Nephron progenitor cell (in vitro differentiated cells): Measurements from ENCODE around the gene BIRC7.

Source experiments
- DNase-seq: peaks from one replicate; pipeline ENCODE4 v3.0.0; 2021
- H3K27ac Mint-ChIP-seq: 2 replicates; pipeline ENCODE4 v1.8.0; 2021; ENCODE audit warnings: mild to moderate bottlenecking, moderate library complexity, mixed read lengths
- H3K27me3 Mint-ChIP-seq: 2 replicates; pipeline ENCODE4 v1.8.0; 2021; ENCODE audit warnings: mild to moderate bottlenecking, low read depth, mixed read lengths; ENCODE audit not compliant: poor library complexity
- H3K36me3 Mint-ChIP-seq: 2 replicates; pipeline ENCODE4 v1.8.0; 2021; ENCODE audit warnings: low read depth, mixed read lengths
- H3K4me1 Mint-ChIP-seq: 2 replicates; pipeline ENCODE4 v1.8.0; 2021; ENCODE audit warnings: mixed read lengths
- H3K4me3 Mint-ChIP-seq: 2 replicates; pipeline ENCODE4 v1.8.0; 2021; ENCODE audit warnings: mild to moderate bottlenecking, moderate library complexity, mixed read lengths
- H3K9me3 Mint-ChIP-seq: 2 replicates; pipeline ENCODE4 v1.8.0; 2021; ENCODE audit warnings: mild to moderate bottlenecking, moderate library complexity, mixed read lengths
- CTCF ChIP-seq: fragments of 200-600 bp; sonication (generic); IDR thresholded peaks from 2 replicates; pipeline ENCODE4 v1.5.0; 2021; ENCODE audit warnings: antibody characterized with exemption

The BIRC7 gene

DNA sequence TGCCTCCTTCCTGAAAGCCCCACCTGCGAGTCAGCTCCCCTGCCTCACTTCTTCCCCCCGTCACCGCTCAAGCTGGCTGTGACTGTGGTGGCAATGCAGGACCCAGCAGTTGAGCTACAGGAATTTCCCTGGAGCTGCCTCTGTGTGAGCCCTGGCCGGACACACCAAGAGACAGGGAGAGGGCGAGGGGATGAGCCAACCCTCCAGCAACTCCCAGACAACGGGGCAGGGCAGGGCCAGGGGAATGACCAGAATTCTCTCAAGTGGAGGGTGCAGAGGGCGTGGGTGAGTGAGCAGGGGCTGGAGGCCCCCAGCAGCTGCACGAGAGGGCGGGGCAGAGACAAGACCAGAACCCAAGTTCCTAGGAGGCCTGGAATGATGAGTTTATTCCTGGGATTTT, 32.0 kb downstream of the BIRC7 start:
- Mint-ChIP-seq H3K36me3 (peaks cover 10% of the 10 kb centered on the region), H3K9me3 (no peaks in the 10 kb centered on the region), H3K27ac (peak overlapping the region; percentile 93), H3K4me1 (peaks cover 80% of the 10 kb centered on the region), H3K27me3 (no peaks in the 10 kb centered on the region), H3K4me3 (peak overlapping the region; percentile 43)
- no peak for DNase-seq
- no peak for TF ChIP-seq CTCF

- Mint-ChIP-seq H3K9me3 (no peaks in the 10 kb centered on the region), H3K27me3 (no peaks in the 10 kb centered on the region), H3K4me1 (peaks cover 75% of the 10 kb centered on the region), H3K36me3 (peaks cover 10% of the 10 kb centered on the region), H3K4me3 (peak overlapping the region; percentile 43), H3K27ac (peak overlapping the region; percentile 93)
- DNase-seq: no peak
- TF ChIP-seq CTCF: no peak
Measured at GRCh38 chr20:63268256-63268655, 32.6 kb downstream of the BIRC7 start.

- Mint-ChIP-seq H3K4me1 (peaks cover 78% of the 10 kb centered on the region), H3K27me3 (no peaks in the 10 kb centered on the region)
Measured at GRCh38 chr20:63268671-63269439, 33.1 kb downstream of the BIRC7 start.

DNA sequence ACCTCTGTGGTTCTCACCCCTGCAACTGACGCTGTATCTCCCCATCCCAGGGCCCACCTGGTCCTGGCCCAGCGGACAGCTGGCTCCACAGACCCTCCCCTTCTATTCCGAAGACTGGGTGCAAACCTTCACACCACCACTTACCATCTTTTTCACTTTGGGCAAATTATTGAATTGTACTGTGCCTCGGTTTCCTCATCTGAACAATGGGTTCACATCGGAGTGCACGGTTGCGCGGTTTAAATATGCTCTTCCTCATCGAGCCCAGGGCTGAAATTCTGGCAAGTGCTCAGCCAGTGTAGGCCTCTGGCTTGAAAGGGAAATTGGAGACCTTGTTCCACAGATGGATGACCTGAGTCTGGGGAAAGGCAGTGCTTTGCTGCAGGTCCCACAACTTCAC, 34.0 kb downstream of the BIRC7 start:
- Mint-ChIP-seq H3K27ac (no peak overlapping the region), H3K27me3 (no peaks in the 10 kb centered on the region), H3K36me3 (peaks cover 10% of the 10 kb centered on the region), H3K4me3 (peak overlapping the region; percentile 58), H3K9me3 (no peaks in the 10 kb centered on the region), H3K4me1 (peaks cover 78% of the 10 kb centered on the region)
- DNase-seq: no peak
- TF ChIP-seq CTCF: no peak

More at GRCh38 chr20:63268671-63269439, 33.1 kb downstream of the BIRC7 start:
- Mint-ChIP-seq H3K36me3 (peaks cover 10% of the 10 kb centered on the region), H3K27ac (peak overlapping the region; percentile 93), H3K9me3 (no peaks in the 10 kb centered on the region), H3K4me3 (no peak overlapping the region)
- DNase-seq: peak; percentile 46
- TF ChIP-seq CTCF: no peak

DNA sequence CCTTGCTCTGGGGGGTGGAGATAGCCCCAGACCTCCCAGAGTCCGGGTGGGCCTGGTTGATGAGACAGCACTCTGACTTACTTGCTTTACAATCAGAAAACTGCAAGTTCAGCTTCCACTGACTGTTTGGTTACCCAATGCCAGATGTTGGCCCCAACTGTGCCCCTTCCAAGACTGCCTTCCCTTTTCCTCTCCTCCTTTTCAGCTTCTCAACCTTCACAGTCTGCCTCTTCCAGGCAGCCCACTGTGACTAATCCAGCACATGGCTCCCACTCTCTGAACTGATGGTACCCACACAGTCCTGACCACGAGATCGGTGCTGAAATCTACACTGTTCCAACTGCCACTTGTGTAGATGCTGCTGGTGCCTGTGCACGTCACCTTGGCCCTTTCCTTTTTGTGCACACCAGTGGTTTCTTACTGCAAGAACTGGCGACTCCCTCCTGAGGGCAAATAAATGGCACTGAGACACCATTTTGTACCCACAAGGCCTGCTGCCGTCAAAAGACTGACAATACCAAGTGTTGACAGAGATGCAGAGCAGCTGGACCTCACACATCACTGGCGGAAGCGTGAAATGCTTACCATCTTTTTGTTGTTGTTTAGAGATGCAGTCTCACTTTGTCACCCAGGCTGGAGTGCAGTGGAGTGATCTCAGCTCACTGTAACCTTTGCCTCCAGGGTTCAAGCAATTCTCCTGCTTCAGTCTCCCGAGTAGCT, 35.1 kb downstream of the BIRC7 start:
- no peaks in the 10 kb centered on the region for H3K9me3 Mint-ChIP-seq
- DNase-seq: no peak
- H3K36me3 Mint-ChIP-seq: peaks cover 10% of the 10 kb centered on the region
- no peaks in the 10 kb centered on the region for H3K27me3 Mint-ChIP-seq
- H3K27ac Mint-ChIP-seq: no peak overlapping the region
- peak overlapping the region; percentile 91 for H3K4me3 Mint-ChIP-seq
- peaks cover 77% of the 10 kb centered on the region for H3K4me1 Mint-ChIP-seq
- no peak for TF ChIP-seq CTCF
